Stomach (tissue), 4 donors: ENCODE data around the gene SSR1.

Experiments
- CTCF ChIP-seq, 7 experiments: fragments of 450-650 bp in 4 of 7; fragments of 200-600 bp in 3 of 7; sonication (generic) in 3 of 7; IDR thresholded peaks; one replicate each; pipeline ENCODE4 v1.5.1; 2016 to 2019; ENCODE audit warnings: antibody characterized with exemption in 7 of 7, control low read depth in 2 of 7, mild to moderate bottlenecking in 1 of 7
- POLR2A ChIP-seq, 4 donors: fragments of 450-650 bp; IDR thresholded peaks; one replicate each; pipeline ENCODE4 v1.6.1; 2016; ENCODE audit warnings: antibody characterized with exemption in 4 of 4, control low read depth in 2 of 4, mild to moderate bottlenecking in 1 of 4, moderate library complexity in 1 of 4
- POLR2AphosphoS5 ChIP-seq, 3 donors: sonication (generic); formaldehyde crosslinking; IDR thresholded peaks; one replicate each; pipeline ENCODE4 v1.6.1; 2016; ENCODE audit warnings: antibody characterized with exemption in 3 of 3

- no peak for TF ChIP-seq CTCF (IDR thresholded peaks at IDR 0.05)
- TF ChIP-seq POLR2AphosphoS5 (IDR thresholded peaks at IDR 0.05) = no peak
- TF ChIP-seq POLR2A (IDR thresholded peaks at IDR 0.05) = no peak
These were observed 1.8 kb downstream of the SSR1 start for GRCh38 chr6:7311176-7311575.
